ENCODE results near the gene ALG9. TPM values are rescaled to one million over a fixed set of nuclear protein-coding genes. Genes with fewer than 3 reads are reported as not detected.

The ALG9 gene
- polyA plus RNA-seq, 1 experiment: 23.7 TPM

- Histone ChIP-seq H3K4me3 (ENCODE audit: low read depth, low read length) (no peak overlapping the region), H3K36me3 (ENCODE audit: control insufficient read depth, insufficient read depth, low read length) (no peaks in the 10 kb centered on the region), H3K27me3 (ENCODE audit: control insufficient read depth, insufficient read depth, low read length) (no peaks in the 10 kb centered on the region)
- ChIA-PET CTCF (interaction anchor here (0.8 to 1.6 kb wide), 6 partner anchors 14 to 232 kb away, joined by 3 to 4 read pairs (median 3); no protein-coding TSS in a partner anchor), POLR2A (interaction anchor here (1.0 kb wide), 1 partner anchor 23 kb away, joined by 6 read pairs; no protein-coding TSS in a partner anchor)
- no peak for TF ChIP-seq CTCF (IDR thresholded peaks at IDR 0.05; ENCODE audit: insufficient read depth, low read depth, low read length)
- DNase-seq (ENCODE audit: low read depth): peak; percentile 94
Observed at GRCh38 chr11:111819161-111819828, 52.1 kb downstream of the ALG9 start.

DNA sequence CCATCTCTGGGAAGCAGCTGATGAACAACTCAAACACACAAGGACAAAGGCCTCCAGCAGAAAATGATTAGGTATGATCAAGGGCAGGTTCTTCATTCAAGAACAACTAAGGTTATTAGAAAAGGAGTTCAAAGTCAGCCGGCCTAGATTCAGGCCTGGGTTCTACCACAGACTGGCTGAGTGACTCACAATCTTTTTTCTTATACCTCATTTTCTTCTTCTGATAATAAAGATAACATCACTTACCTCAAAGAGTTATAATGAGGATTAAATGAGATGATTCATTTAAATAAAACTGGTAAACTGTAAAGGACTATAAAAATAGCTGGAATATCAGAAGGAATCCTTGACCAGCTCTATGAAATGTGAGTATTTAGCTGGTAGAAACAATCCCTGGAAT, 55.9 kb downstream of the ALG9 start:
- no peak overlapping the region for H3K4me3 ChIP-seq (ENCODE audit: low read depth, low read length)
- TF ChIP-seq CTCF (IDR thresholded peaks at IDR 0.05; ENCODE audit: insufficient read depth, low read depth, low read length): no peak
- H3K36me3 ChIP-seq (ENCODE audit: control insufficient read depth, insufficient read depth, low read length): no peaks in the 10 kb centered on the region
- no peaks in the 10 kb centered on the region for H3K27me3 ChIP-seq (ENCODE audit: control insufficient read depth, insufficient read depth, low read length)
- ChIA-PET CTCF (no interaction called here), POLR2A (no interaction called here)
- DNase-seq (ENCODE audit: low read depth): no peak

DNA sequence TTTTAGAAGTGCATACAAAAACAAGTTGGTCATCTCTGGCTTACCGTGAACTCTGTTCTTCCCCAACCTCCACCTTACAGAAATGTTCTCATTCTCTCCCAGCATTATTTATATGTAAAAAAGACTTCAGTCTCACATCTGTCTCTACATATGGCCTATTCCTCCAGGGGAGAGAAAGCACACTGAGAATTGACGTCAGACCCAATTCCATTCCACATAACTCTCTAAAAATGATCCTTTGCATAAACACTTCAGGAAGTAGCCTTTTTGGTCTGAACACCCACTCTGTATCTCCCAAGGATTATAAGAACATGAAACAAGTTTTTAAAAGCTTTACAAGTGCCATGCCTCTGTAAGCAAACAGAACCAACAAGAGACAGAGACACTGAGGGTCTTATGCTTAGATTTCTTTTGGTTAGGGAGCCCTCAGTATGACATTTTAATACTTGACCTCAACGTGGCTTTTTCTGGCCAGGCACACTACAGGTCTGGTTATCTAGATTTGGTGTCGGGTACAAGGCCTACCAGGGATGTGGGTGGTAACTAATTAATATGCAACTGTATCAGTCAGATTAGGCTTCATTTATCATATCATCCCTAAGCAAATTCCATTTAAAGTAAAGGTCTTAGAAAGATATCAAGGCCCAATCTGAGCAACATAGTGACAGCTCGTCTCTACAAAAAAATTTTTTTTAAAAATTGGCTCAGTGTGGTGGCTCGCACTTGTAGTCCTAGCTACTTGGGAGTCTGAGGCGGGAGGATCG, 56.6 kb downstream of the ALG9 start:
- ChIA-PET CTCF (no interaction called here), POLR2A (no interaction called here)
- no peak for TF ChIP-seq CTCF (IDR thresholded peaks at IDR 0.05; ENCODE audit: insufficient read depth, low read depth, low read length)
- Histone ChIP-seq H3K36me3 (ENCODE audit: control insufficient read depth, insufficient read depth, low read length) (no peaks in the 10 kb centered on the region), H3K4me3 (ENCODE audit: low read depth, low read length) (no peak overlapping the region), H3K27me3 (ENCODE audit: control insufficient read depth, insufficient read depth, low read length) (no peaks in the 10 kb centered on the region)
- peak; percentile 81 for DNase-seq (ENCODE audit: low read depth)

- DNase-seq (ENCODE audit: low read depth): no peak
- CTCF ChIA-PET: no interaction called here
- Histone ChIP-seq H3K27me3 (ENCODE audit: control insufficient read depth, insufficient read depth, low read length) (no peaks in the 10 kb centered on the region), H3K4me3 (ENCODE audit: low read depth, low read length) (no peak overlapping the region), H3K36me3 (ENCODE audit: control insufficient read depth, insufficient read depth, low read length) (no peaks in the 10 kb centered on the region; the same call in 1 of the 2 replicates)
- TF ChIP-seq CTCF (IDR thresholded peaks at IDR 0.05; ENCODE audit: insufficient read depth, low read depth, low read length): no peak
- POLR2A ChIA-PET: no interaction called here
Observed at GRCh38 chr11:111814106-111814505, 57.3 kb downstream of the ALG9 start.

DNA sequence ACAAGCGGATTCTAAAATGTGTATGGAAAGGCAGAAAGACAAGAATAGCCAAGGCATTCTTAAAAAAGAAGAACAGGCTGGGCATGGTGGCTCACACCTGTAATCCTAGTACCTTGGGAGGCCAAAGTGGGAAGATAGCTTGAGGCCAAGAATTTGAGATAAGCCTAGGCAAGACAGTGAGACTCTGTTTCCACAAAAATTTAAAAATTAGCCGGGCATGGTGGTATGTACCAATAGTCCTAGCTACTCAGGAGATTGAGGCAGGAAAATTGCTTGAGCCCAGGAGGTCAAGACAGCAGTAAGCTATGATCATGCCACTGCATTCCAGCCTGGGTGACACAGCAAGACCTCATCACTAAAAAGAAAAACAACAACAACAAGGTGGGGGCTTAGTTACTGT, 59.2 kb downstream of the ALG9 start:
- ChIA-PET CTCF (interaction anchor here (1.2 kb wide), 1 partner anchor 18 kb away, joined by 5 read pairs; no protein-coding TSS in a partner anchor), POLR2A (no interaction called here)
- H3K36me3 ChIP-seq (ENCODE audit: control insufficient read depth, insufficient read depth, low read length): peaks cover 4% of the 10 kb centered on the region
- H3K27me3 ChIP-seq (ENCODE audit: control insufficient read depth, insufficient read depth, low read length): no peaks in the 10 kb centered on the region
- DNase-seq (ENCODE audit: low read depth): no peak
- no peak for TF ChIP-seq CTCF (IDR thresholded peaks at IDR 0.05; ENCODE audit: insufficient read depth, low read depth, low read length)
- H3K4me3 ChIP-seq (ENCODE audit: low read depth, low read length): no peak overlapping the region

Data from BJ (cell line).